Prostate gland (tissue), 2 donors: ENCODE data around the gene SHQ1.
"Not testable (repeated sequence)": the region's sequence is repeated elsewhere in the genome, so short reads cannot be mapped to it uniquely, and the experiment has no call there.

ENCODE experiments used
- POLR2AphosphoS5 ChIP-seq: sonication (generic); formaldehyde crosslinking; IDR thresholded peaks from one replicate; pipeline ENCODE4 v1.6.1; 2017; ENCODE audit warnings: antibody characterized with exemption
- TF ChIP-seq, protein P1 (sequence below), 4 experiments: fragments of 200-600 bp in 2 of 4; fragments of 450-650 bp in 2 of 4; sonication (generic) in 2 of 4; IDR thresholded peaks; 1 replicate in 3 of 4; 2 replicates in 1 of 4; pipeline ENCODE4 v1.5.1; 2016 to 2019; ENCODE audit warnings: antibody characterized with exemption in 4 of 4, mild to moderate bottlenecking in 2 of 4, moderate library complexity in 2 of 4

DNA sequence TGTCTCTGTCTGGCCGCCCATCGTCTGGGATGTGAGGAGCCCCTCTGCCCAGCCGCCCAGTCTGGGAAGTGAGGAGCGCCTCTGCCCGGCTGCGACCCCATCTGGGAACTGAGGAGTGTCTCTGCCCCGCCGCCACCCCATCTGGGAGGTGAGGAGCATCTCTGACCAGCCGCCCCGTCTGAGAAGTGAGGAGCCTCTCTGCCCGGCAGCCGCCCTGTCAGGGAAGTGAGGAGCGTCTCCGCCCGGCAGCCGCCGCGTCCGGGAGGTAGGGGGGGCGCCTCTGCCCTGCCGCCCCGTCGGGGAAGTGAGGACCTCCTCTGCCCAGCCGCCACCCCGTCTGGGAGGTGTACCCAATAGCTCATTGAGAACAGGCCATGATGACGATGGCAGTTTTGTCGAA, 60.0 kb downstream of the SHQ1 start:
- TF ChIP-seq, protein P1, sequence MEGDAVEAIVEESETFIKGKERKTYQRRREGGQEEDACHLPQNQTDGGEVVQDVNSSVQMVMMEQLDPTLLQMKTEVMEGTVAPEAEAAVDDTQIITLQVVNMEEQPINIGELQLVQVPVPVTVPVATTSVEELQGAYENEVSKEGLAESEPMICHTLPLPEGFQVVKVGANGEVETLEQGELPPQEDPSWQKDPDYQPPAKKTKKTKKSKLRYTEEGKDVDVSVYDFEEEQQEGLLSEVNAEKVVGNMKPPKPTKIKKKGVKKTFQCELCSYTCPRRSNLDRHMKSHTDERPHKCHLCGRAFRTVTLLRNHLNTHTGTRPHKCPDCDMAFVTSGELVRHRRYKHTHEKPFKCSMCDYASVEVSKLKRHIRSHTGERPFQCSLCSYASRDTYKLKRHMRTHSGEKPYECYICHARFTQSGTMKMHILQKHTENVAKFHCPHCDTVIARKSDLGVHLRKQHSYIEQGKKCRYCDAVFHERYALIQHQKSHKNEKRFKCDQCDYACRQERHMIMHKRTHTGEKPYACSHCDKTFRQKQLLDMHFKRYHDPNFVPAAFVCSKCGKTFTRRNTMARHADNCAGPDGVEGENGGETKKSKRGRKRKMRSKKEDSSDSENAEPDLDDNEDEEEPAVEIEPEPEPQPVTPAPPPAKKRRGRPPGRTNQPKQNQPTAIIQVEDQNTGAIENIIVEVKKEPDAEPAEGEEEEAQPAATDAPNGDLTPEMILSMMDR (IDR thresholded peaks at IDR 0.05), result not testable (repeated sequence)
- not testable (repeated sequence) for TF ChIP-seq POLR2AphosphoS5
